ENCODE data around the gene BAG3.
"Not testable (repeated sequence)": the region's sequence is repeated elsewhere in the genome, so short reads cannot be mapped to it uniquely, and the experiment has no call there.

Gene BAG3

DNA sequence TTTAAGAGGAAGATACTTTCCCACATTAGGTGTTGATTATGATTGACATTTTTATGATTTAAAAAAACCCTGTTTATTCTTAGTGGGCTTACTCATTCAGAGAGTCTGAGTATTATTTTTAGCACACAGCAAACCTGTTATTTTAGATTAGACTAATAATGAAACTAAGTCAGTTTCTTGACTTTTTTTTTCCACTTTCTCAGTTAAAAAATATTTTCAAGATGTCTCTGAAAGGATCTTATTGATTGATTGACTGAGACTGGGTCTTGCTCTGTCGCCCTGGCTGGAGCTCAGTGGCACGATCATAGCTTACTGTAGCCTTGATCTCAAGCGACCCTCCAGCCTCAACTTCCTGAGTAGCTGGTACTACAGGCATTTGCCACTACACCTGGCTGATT lies 54.3 kb downstream of the BAG3 start:
- H3K4me1 ChIP-seq (ENCODE audit: low read depth, poor library complexity, severe bottlenecking), result peaks cover 42% of the 10 kb centered on the region
- H3K79me2 ChIP-seq (ENCODE audit: insufficient read depth, low read depth), result no peaks in the 10 kb centered on the region
- no peaks in the 10 kb centered on the region for H3K27me3 ChIP-seq (ENCODE audit: insufficient read depth, low read depth)
- TF ChIP-seq, protein P1, sequence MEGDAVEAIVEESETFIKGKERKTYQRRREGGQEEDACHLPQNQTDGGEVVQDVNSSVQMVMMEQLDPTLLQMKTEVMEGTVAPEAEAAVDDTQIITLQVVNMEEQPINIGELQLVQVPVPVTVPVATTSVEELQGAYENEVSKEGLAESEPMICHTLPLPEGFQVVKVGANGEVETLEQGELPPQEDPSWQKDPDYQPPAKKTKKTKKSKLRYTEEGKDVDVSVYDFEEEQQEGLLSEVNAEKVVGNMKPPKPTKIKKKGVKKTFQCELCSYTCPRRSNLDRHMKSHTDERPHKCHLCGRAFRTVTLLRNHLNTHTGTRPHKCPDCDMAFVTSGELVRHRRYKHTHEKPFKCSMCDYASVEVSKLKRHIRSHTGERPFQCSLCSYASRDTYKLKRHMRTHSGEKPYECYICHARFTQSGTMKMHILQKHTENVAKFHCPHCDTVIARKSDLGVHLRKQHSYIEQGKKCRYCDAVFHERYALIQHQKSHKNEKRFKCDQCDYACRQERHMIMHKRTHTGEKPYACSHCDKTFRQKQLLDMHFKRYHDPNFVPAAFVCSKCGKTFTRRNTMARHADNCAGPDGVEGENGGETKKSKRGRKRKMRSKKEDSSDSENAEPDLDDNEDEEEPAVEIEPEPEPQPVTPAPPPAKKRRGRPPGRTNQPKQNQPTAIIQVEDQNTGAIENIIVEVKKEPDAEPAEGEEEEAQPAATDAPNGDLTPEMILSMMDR (conservative IDR thresholded peaks at IDR 0.05; ENCODE audit: low read depth, low read length), result no peak
- H3K9ac ChIP-seq, result no peak overlapping the region
- H3K36me3 ChIP-seq (ENCODE audit: insufficient read depth), result no peaks in the 10 kb centered on the region
- no peaks in the 10 kb centered on the region for H4K20me1 ChIP-seq (ENCODE audit: insufficient read depth)
- H3K4me2 ChIP-seq, result peak overlapping the region; percentile 49
- peak overlapping the region; percentile 61 for H3K27ac ChIP-seq
- no peak overlapping the region; the same call in 1 of the 2 replicates for H2AFZ ChIP-seq (ENCODE audit: low read depth)
- H3K4me3 ChIP-seq (IDR thresholded peaks at IDR 0.05; ENCODE audit: insufficient read depth, low read depth, low read length), result no peak overlapping the region

DNA sequence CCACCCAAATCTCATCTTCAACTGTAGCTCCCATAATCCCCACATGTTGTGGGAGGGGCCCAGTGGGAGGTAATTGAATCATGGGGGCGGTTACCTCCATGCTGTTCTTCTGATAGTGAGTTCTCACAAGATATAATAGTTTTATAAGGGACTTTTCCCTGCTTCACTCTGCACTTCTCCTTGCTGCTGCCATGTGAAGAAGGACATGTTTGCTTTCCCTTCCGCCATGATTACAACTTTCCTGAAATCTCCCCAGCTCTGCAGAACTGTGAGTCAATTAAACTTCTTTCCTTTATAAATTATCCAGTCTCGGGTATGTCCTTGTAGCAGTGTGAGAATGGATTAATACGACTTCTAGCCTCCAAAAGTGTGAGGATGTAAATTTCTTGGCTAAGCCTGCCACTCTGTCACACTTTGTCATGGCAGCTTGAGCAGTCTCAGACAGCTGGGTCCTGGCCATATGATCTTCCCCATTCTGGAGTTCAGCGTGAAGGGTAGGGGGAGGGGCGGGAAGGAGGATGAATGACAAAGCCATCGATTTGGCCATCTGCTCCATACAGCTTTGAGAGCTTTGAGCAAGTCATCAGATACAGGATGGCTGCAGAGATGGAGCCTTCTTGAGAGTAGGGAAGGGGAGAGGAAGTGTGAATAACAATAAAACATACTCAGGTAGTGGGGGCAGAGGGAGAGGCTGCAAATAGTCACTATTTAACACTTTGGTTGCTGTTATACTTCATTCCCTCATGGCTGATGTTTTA lies 55.5 kb downstream of the BAG3 start:
- Histone ChIP-seq H3K27ac (no peak overlapping the region), H3K36me3 (ENCODE audit: insufficient read depth) (no peaks in the 10 kb centered on the region), H3K4me3 (IDR thresholded peaks at IDR 0.05; ENCODE audit: insufficient read depth, low read depth, low read length) (no peak overlapping the region), H3K79me2 (ENCODE audit: insufficient read depth, low read depth) (no peaks in the 10 kb centered on the region), H3K9ac (no peak overlapping the region), H4K20me1 (ENCODE audit: insufficient read depth) (no peaks in the 10 kb centered on the region), H3K27me3 (ENCODE audit: insufficient read depth, low read depth) (no peaks in the 10 kb centered on the region), H3K4me1 (ENCODE audit: low read depth, poor library complexity, severe bottlenecking) (peaks cover 35% of the 10 kb centered on the region), H2AFZ (ENCODE audit: low read depth) (no peak overlapping the region), H3K4me2 (no peak overlapping the region)
- TF ChIP-seq, protein P1 (conservative IDR thresholded peaks at IDR 0.05; ENCODE audit: low read depth, low read length), result no peak

DNA sequence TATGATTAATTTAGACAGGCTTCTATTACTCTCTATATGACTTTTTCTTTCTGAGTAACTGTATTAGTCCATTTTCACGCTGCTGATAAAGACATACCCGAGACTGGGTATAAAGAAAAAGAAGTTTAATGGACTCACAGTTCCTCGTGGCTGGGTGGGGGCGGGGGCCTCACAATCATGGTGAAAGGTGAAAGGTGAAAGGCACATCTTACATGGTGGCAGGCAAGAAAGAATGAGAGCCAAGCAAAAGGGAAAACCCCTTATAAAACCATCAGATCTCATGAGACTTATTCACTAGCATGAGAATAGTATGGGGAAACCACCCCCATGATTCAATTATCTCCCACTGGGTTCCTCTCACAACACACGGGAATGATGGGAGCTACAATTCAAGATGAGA lies 56.2 kb downstream of the BAG3 start:
- not testable (repeated sequence) for H3K4me3 ChIP-seq (IDR thresholded peaks at IDR 0.05; ENCODE audit: insufficient read depth, low read depth, low read length); H3K9ac ChIP-seq; H3K79me2 ChIP-seq (ENCODE audit: insufficient read depth, low read depth); H3K36me3 ChIP-seq (ENCODE audit: insufficient read depth); H3K27me3 ChIP-seq (ENCODE audit: insufficient read depth, low read depth); H4K20me1 ChIP-seq (ENCODE audit: insufficient read depth); H3K4me2 ChIP-seq; H3K27ac ChIP-seq; H2AFZ ChIP-seq (ENCODE audit: low read depth)
- H3K4me1 ChIP-seq (ENCODE audit: low read depth, poor library complexity, severe bottlenecking), result peaks cover 33% of the 10 kb centered on the region

DNA sequence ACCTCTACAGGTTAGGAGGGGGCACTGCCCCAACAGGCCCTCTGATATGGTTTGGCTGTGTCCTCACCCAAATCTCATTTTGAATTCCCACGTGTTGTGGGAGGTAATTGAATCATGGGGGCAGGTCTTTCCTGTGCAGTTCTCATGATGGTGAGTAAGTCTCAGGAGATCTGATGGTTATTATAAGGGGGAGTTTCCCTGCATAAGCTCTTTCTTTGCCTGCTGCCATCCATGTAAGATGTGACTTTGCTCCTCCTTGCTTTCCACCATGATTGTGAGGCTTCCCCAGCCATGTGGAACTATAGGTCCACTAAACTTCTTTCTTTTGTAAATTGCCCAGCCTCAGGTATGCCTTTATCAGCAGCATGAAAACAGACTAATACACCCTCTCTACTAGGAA lies 59.8 kb downstream of the BAG3 start:
- H4K20me1 ChIP-seq (ENCODE audit: insufficient read depth); H3K4me3 ChIP-seq (IDR thresholded peaks at IDR 0.05; ENCODE audit: insufficient read depth, low read depth, low read length): not testable (repeated sequence)

DNA sequence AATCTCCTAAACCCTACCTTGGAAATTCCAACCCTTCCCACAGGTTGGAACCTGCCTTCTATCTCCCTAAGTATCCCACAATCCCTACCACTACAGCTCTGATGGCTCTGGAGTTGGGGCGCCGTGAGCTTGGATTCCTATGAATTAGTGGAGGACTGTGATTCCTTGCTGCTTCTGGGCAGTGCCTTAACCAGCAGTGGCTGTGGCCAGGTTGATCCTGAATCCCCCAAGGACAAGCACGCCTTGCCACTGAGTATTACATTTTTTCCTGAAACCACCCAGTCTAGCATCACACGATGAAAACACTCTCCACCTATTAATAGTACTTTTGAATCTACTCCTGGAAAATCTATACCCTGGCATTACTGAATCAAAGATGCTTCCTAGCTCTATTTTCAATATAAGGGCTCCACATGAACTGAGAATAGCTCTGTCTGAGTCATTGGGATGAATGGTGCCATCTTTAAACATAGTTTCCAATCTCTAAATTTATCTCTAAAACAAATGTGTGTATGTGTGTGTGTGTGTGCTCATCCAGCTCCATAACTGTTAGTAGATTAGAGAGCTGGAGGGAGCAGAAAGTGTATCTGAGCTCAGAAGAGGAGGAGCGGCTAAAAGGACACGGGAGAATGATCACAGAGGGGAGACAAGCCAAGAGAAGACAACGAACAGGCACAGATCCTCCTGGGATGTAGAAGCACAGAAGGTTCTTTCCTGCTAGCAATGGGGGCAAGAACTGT lies 62.7 kb downstream of the BAG3 start:
- Histone ChIP-seq H2AFZ (ENCODE audit: low read depth) (no peak overlapping the region), H3K79me2 (ENCODE audit: insufficient read depth, low read depth) (no peaks in the 10 kb centered on the region), H3K9ac (no peak overlapping the region), H3K36me3 (ENCODE audit: insufficient read depth) (no peaks in the 10 kb centered on the region), H3K4me2 (no peak overlapping the region), H4K20me1 (ENCODE audit: insufficient read depth) (no peaks in the 10 kb centered on the region), H3K27ac (no peak overlapping the region), H3K4me3 (IDR thresholded peaks at IDR 0.05; ENCODE audit: insufficient read depth, low read depth, low read length) (no peak overlapping the region), H3K4me1 (ENCODE audit: low read depth, poor library complexity, severe bottlenecking) (no peaks in the 10 kb centered on the region), H3K27me3 (ENCODE audit: insufficient read depth, low read depth) (no peaks in the 10 kb centered on the region)
- TF ChIP-seq, protein P1 (conservative IDR thresholded peaks at IDR 0.05; ENCODE audit: low read depth, low read length), result no peak

More for the DNA sequence above, 59.8 kb downstream of the BAG3 start:
- not testable (repeated sequence) for H3K79me2 ChIP-seq (ENCODE audit: insufficient read depth, low read depth); H3K4me2 ChIP-seq; H2AFZ ChIP-seq (ENCODE audit: low read depth); H3K4me1 ChIP-seq (ENCODE audit: low read depth, poor library complexity, severe bottlenecking); H3K9ac ChIP-seq; H3K27ac ChIP-seq; H3K36me3 ChIP-seq (ENCODE audit: insufficient read depth); H3K27me3 ChIP-seq (ENCODE audit: insufficient read depth, low read depth)
